Retinal pigment epithelial cell (primary cell): Measurements from ENCODE around the gene SORCS2.

Experiments used
- DNase-seq: peaks from one replicate; pipeline ENCODE4 v3.0.0-alpha.2; 2010; ENCODE audit warnings: low read depth
- H3K4me3 ChIP-seq: 2 replicates; pipeline ENCODE4 v1.5.1; 2011; ENCODE audit warnings: mild to moderate bottlenecking, low read length, control low read depth, moderate library complexity
- CTCF ChIP-seq: conservative IDR thresholded peaks from 2 replicates; pipeline ENCODE4 v1.5.1; 2011; ENCODE audit warnings: low read depth, low read length, control low read depth, inconsistent platforms

The SORCS2 gene

GRCh38 chr4:7747566-7747965, 555.2 kb downstream of the SORCS2 start:
- H3K4me3 ChIP-seq = no peak overlapping the region
- no peak for DNase-seq
- no peak for TF ChIP-seq CTCF

DNA sequence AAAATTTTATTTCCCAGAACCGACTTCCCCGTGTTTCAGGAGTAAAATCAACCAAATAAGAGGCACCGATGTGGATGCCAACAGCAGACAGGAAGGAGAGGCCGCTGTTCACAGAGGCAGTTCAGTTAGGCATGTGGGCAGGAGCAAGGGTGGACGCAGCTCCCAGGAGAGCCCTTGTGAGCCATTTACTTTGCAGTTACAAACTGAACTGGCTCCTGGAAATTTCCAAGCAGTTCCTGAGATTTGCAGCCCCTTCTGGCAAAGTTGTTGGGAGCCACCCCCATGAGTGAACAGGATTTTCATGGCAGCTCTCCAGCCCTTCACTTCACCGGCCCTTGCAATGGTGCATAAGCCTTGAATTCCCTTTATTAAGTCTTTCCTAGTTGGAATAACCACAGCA, 558.2 kb downstream of the SORCS2 start:
- no peak for TF ChIP-seq CTCF

DNA sequence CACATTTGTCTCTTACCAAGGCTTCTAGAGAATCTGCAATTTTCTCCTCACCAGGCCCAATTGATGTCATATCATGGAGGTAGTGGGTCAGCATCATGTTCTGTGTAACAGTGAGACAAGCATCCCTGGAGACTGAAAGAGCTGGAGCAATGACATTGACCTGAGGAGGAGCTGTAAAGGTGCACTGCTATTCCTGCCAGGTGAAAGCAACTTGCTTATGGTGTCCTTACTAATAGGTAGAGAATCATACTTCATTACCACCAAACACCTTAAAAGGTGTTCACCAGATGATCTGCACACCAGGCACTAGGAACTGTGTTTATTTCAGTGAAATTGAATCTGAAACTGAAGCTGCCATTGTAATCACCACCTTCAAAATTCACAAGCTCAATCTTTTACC, 558.6 kb downstream of the SORCS2 start:
- no peak for DNase-seq
- no peak for TF ChIP-seq CTCF
- no peak overlapping the region for H3K4me3 ChIP-seq

More for the DNA sequence above, 558.2 kb downstream of the SORCS2 start:
- no peak for DNase-seq
- H3K4me3 ChIP-seq = no peak overlapping the region

- DNase-seq = no peak
- no peak overlapping the region for H3K4me3 ChIP-seq
Observed at GRCh38 chr4:7752649-7753048, 560.3 kb downstream of the SORCS2 start.

GRCh38 chr4:7753271-7753670, 560.9 kb downstream of the SORCS2 start:
- DNase-seq = no peak
- no peak overlapping the region for H3K4me3 ChIP-seq
- TF ChIP-seq CTCF = no peak

More at GRCh38 chr4:7752649-7753048, 560.3 kb downstream of the SORCS2 start:
- no peak for TF ChIP-seq CTCF

DNA sequence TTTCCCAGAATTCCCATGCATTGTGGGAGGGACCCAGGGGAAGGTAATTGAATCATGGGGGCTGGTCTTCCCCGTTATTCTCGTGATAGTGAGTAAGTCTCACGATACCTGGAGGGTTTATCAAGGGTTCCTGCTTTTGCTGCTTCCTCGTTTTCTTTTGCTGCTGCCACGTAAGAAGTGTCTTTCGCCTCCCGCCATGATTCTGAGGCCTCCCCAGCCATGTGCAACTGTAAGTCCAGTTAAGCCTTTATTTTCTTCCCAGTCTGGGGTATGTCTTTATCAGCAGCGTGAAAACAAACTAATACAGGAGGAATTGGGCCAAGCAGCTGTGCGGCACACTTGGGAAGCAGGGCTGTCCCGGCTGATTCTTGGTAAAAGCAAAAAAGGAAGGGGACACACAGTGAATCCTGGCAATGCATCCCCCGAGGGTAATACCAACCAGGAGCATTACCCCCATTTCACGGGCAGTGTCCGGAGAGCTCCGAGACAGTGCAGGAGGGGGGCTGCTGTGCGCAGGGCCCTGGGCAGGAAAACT, 561.7 kb downstream of the SORCS2 start:
- H3K4me3 ChIP-seq = no peak overlapping the region
- DNase-seq = no peak
- no peak for TF ChIP-seq CTCF

DNA sequence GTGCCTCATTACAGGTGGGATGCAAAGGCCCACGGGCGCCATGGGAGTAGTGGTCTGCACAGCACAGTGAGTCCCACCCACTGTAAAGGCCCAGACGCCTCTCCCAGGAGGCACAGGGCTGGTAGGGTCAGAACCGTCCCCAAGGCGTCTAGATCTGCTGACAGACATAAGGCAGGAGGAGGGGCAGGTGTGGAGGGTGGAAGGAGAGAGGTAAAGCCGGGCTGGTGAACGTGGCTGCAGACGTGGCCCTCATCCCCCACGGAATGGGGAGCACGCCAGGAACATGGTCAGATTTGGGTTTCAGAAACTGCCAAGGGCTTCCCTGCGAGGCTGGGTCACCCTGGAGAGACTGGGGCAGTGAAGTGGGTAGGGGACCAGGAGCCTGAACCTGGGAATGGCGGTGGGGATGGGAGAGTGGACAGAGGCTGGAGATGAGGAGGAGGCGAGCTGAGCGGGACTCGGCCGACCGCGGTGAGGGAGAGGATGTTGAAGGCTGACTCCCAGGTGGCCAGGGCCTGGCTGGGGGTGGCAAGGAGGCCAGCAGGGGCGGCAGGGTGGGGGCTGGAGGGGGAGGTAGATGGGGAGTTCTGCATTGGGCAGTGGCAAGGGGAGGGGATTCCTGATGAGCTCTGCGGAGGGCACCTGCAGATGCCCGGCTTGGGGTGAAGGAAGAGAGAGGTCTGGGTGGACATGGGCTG, 562.4 kb downstream of the SORCS2 start:
- no peak for TF ChIP-seq CTCF
- DNase-seq = no peak
- no peak overlapping the region for H3K4me3 ChIP-seq
